DMS53 (cell line): ENCODE data around the gene LDLRAD1.
"Not testable (repeated sequence)": the region's sequence is repeated elsewhere in the genome, so short reads cannot be mapped to it uniquely, and the experiment has no call there.

ENCODE experiments used
- DNase-seq: peaks from one replicate; lab custom pipeline; 2025; lab: John Stamatoyannopoulos, UW

Gene LDLRAD1

GRCh38 chr1:54016343-54017282, 1.4 kb downstream of the LDLRAD1 start:
- peak; percentile 100 for DNase-seq

GRCh38 chr1:54014009-54014629, 3.9 kb downstream of the LDLRAD1 start:
- DNase-seq = no peak

GRCh38 chr1:54013393-54014008, 4.5 kb downstream of the LDLRAD1 start:
- DNase-seq = peak; percentile 38

GRCh38 chr1:54012863-54013262, 5.1 kb downstream of the LDLRAD1 start:
- peak; percentile 38 for DNase-seq

- DNase-seq = no peak
Measured at GRCh38 chr1:54012008-54012325, 6.0 kb downstream of the LDLRAD1 start.

- DNase-seq = no peak
Measured at GRCh38 chr1:54011316-54012007, 6.5 kb downstream of the LDLRAD1 start.

GRCh38 chr1:54010415-54011117, 7.4 kb downstream of the LDLRAD1 start:
- DNase-seq = no peak

- no peak for DNase-seq
Measured at GRCh38 chr1:54009406-54009805, 8.6 kb downstream of the LDLRAD1 start.

- no peak for DNase-seq
Measured at GRCh38 chr1:54008876-54009275, 9.1 kb downstream of the LDLRAD1 start.

GRCh38 chr1:54007613-54008012, 10.4 kb downstream of the LDLRAD1 start:
- no peak for DNase-seq

GRCh38 chr1:54006508-54006907, 11.5 kb downstream of the LDLRAD1 start:
- no peak for DNase-seq

GRCh38 chr1:54004481-54005049, 13.4 kb downstream of the LDLRAD1 start:
- DNase-seq = no peak

GRCh38 chr1:54003750-54004480, 14.1 kb downstream of the LDLRAD1 start:
- not testable (repeated sequence) for DNase-seq

- DNase-seq = no peak
Measured at GRCh38 chr1:54003249-54003646, 14.7 kb downstream of the LDLRAD1 start.

- DNase-seq = peak; percentile 39
Measured at GRCh38 chr1:54002544-54003248, 15.3 kb downstream of the LDLRAD1 start.

- DNase-seq = peak; percentile 97
Measured at GRCh38 chr1:54001591-54001990, 16.4 kb downstream of the LDLRAD1 start.

GRCh38 chr1:53999920-54000319, 18.1 kb downstream of the LDLRAD1 start:
- DNase-seq = no peak

- no peak for DNase-seq
Measured at GRCh38 chr1:53998223-53998622, 19.8 kb downstream of the LDLRAD1 start.

- no peak for DNase-seq
Measured at GRCh38 chr1:53995683-53996082, 22.3 kb downstream of the LDLRAD1 start.

GRCh38 chr1:53994516-53994915, 23.5 kb downstream of the LDLRAD1 start:
- not testable (repeated sequence) for DNase-seq
